GM18867 (cell line): Measurements from ENCODE around the gene NUTF2.

Source experiments
- ATAC-seq: cut with Tn5 transposase; IDR thresholded peaks from one replicate; pipeline ENCODE4 v1.9.1; 2021; ENCODE audit warnings: mild to moderate bottlenecking, moderate library complexity; ENCODE audit not compliant: unreplicated experiment

The NUTF2 gene

DNA sequence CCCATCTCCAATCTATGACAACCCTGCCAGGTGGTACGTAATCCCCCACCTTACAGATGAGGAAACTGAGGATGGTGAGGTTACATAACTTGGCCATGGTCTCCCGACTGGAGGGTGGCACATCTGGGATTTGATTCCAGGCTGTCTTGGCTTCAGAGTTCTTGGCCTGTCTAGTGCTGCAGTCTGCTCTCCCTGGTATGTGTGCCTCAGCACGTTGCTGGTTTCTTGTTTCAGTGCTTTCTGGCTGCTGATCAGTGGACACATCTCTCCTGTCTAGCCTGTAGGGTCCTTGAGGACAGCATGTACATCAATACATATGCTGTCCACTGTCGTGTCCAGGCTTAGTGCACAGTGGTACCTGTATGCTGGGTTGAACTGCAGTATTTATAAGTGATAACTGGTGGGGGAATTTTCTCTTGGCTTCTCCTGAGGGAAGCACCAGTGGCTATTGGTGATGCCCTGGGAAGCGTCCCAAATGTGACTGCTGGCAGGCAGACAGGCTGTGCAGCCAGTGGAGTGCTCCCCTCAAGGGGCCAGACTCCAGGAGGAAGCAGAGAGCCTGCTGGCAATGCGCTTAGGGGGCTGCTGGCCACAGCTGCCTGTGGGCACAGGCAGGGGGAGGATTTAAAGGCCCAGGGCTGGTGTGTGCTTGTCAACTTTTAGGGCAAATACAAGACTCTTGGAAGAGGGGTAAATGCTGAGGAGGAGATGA is 70.6 kb downstream of the NUTF2 start:
- no peak for ATAC-seq

DNA sequence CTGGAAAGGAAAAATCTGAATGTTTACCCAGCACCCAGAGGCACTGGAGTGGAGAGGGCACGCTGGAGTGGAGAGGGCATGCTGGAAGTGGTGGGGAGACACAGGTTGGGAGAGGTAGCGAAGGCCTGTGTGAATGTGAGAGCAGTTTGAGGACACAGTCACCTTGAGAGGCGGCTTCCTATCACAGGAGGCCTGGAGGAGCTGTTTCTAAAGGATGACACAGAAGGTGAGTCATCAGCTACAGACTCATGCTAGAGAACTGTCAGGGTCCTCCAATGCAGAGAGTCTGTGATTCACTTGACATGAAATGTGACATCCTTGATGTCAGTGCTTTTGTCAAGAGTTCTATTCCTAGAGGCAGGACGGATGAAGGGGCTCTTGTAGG is 71.1 kb downstream of the NUTF2 start:
- no peak for ATAC-seq

DNA sequence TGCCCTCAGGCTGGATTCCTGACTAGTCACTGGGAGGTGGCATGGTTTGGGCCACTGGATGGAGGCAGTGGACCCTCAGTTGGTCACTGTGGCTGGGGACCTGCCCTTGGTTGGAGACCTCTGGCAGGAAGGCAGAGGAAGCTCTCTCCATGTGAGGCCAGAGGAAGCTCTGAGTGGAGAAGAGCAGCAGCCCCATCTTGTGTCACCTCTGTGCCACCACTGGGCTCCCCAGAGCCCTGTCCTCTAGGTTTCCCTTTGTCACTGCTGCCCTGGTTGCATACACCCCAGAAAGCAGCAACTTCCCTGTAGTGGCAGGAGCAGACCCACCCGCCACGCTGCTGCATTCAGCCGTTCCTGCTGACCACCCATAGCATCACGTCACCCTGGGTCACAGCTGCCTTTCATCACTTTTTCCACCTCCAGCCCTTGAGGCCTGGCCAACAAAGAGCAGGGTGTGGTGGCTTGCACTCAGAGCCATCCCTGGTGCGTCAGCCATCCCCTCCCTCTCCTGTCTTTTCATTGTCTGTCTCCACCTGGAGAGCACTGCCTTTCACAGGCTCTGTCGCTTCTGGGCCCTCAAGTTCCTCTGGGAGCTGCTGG is 73.0 kb downstream of the NUTF2 start:
- ATAC-seq, result no peak
